Esophagus squamous epithelium (tissue), 5 donors: ENCODE measurements around the gene ASCL5. TPM values are rescaled to one million over a fixed set of nuclear protein-coding genes. Genes with fewer than 3 reads are reported as not detected.
A peak's percentile ranks its signal among the peaks of the same experiment; 100 is the strongest.

Source experiments
- DNase-seq: peaks from one replicate; lab custom pipeline; 2025; lab: John Stamatoyannopoulos, UW
- H3K27ac ChIP-seq, 4 donors: fragments of 200-600 bp; sonication (generic); one replicate each; pipeline ENCODE4 v1.5.1; 2016 to 2019; ENCODE audit warnings: mild to moderate bottlenecking in 1 of 4
- H3K27me3 ChIP-seq, 4 donors: fragments of 200-600 bp; sonication (generic); 1 replicate in 3 of 4; 2 replicates in 1 of 4; pipeline versions ENCODE4 v1.5.1 to v1.6.0; 2017 to 2021; ENCODE audit warnings: antibody characterized with exemption in 1 of 4
- H3K36me3 ChIP-seq, 3 donors: fragments of 200-600 bp; sonication (generic); one replicate each; pipeline ENCODE4 v1.5.1; 2016 to 2019
- H3K4me1 ChIP-seq, 3 donors: fragments of 200-600 bp; sonication (generic); one replicate each; pipeline ENCODE4 v1.5.1; 2017 to 2019
- H3K4me3 ChIP-seq, 4 donors: fragments of 200-600 bp; sonication (generic); 1 replicate in 3 of 4; 2 replicates in 1 of 4; pipeline ENCODE4 v1.5.1; 2016 to 2019; ENCODE audit warnings: mild to moderate bottlenecking in 2 of 4, moderate library complexity in 1 of 4
- H3K9me3 ChIP-seq, 3 donors: fragments of 200-600 bp; sonication (generic); one replicate each; pipeline ENCODE4 v1.5.1; 2016 to 2019
- POLR2A ChIP-seq, 4 donors: fragments of 450-650 bp; IDR thresholded peaks; one replicate each; pipeline ENCODE4 v1.6.1; 2017; ENCODE audit warnings: antibody characterized with exemption in 4 of 4, mild to moderate bottlenecking in 4 of 4, moderate library complexity in 3 of 4
- WGBS, 2 donors: methylation state at CpG; one replicate each; pipeline ENCODE4 v1.1.5; 2018; 5-methylcytosine and 5-hydroxymethylcytosine counted together
- intact Hi-C: fragments of 100-400 bp; cut with DNase I; formaldehyde crosslinking; loops from one replicate; pipeline ENCODE4 v1.15.0; 2022
- total RNA-seq, 4 donors: library from RNA; depleted of rRNA; stranded (reverse); fragments of >200 nt; gene quantifications; one replicate each; pipeline ENCODE4 v1.1.0, GENCODE V29; 2016
- TF ChIP-seq, protein P1 (sequence below), 6 experiments: fragments of 450-650 bp in 4 of 6; fragments of 200-600 bp in 2 of 6; sonication (generic) in 2 of 6; IDR thresholded peaks; one replicate each; pipeline ENCODE4 v1.5.1; 2016 to 2019; ENCODE audit warnings: antibody characterized with exemption in 6 of 6, mild to moderate bottlenecking in 4 of 6, moderate library complexity in 4 of 6
- donor health status: DM: yes; HTN: yes; CAD: no.

Gene ASCL5
- total RNA-seq, 4 donors from 2014 or later: not detected

DNA sequence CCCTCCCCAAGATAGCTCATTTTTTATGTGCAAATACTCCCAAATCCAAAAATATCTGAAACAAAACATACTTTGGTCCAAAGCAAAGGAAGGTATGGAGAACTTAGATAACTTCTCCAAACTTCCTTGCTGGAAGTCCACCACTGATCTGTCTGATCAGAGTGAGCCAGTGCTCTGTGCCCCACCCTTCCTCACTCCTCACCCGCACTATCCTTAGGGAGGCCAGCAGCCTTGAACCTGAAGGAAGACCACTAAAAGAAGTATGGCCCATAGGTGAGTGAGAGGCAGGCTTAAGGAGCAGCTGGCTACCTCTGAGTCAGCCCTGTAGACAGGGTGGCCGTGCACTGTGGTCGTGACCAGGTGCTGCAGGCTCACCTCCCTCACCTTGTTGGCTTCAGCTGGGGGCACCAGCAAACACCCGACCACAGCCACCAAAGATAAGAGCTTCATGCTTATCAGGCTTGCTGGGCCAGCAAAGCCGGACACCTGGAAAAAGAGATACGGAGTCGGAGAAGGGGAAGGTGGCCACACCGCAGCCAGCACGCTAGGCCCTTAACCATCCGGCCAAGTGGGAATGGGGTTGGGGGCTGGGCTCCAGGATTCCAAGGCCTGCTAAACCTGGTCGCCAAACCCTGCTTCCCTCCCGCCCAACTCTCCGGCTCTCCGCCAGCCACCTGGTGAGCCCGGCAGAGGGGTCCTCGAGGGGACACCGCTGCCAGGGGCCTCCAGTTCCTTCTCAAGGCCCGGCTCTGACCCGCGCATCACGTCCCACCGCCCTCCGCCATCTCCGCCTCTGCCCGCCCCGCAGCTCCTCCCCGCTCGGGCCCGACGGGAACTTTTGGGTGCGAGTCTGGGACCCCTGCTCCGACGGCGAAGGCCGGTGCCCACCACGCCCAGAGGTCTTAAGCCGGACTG lies 26.7 kb upstream of the ASCL5 start:
- TF ChIP-seq, protein P1, sequence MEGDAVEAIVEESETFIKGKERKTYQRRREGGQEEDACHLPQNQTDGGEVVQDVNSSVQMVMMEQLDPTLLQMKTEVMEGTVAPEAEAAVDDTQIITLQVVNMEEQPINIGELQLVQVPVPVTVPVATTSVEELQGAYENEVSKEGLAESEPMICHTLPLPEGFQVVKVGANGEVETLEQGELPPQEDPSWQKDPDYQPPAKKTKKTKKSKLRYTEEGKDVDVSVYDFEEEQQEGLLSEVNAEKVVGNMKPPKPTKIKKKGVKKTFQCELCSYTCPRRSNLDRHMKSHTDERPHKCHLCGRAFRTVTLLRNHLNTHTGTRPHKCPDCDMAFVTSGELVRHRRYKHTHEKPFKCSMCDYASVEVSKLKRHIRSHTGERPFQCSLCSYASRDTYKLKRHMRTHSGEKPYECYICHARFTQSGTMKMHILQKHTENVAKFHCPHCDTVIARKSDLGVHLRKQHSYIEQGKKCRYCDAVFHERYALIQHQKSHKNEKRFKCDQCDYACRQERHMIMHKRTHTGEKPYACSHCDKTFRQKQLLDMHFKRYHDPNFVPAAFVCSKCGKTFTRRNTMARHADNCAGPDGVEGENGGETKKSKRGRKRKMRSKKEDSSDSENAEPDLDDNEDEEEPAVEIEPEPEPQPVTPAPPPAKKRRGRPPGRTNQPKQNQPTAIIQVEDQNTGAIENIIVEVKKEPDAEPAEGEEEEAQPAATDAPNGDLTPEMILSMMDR (IDR thresholded peaks at IDR 0.05): no peak
- no peak for TF ChIP-seq POLR2A (IDR thresholded peaks at IDR 0.05)
- intact Hi-C loops: no loop called here
- no peak for DNase-seq
- WGBS, 2 donors: 10% methylated on average over 8 to 13 of the region's 37 CpGs
- Histone ChIP-seq H3K4me1 (peaks cover 13 to 25% (median 15%) of the 10 kb centered on the region in 3 donors), H3K36me3 (peaks cover 0 to 35% (median 0%) of the 10 kb centered on the region in 3 donors), H3K27me3 (peaks cover 0 to 22% (median 0%) of the 10 kb centered on the region in 4 donors), H3K27ac (peak overlapping the region; percentile 75 to 81 (median 81)), H3K4me3 (peak overlapping the region; percentile 76 to 96 (median 82)), H3K9me3 (no peaks in the 10 kb centered on the region)

DNA sequence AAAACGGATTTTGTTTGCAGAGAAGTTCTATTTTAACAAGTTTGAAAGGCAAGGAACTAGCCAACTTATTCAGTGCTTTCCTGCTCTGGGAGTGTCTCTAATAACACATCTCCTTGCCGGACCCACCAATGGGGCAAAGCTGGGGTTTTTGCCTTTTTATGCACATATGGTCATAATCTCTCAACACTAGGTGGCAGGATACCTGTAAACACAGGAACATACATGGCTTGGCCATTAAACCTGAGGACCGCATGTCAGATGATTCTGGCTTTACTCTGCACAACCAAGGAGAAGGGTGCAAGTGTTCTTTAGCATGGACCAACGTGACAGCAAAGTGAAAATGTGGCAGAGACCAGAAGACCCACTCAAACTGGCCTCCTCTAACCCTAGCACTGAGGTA lies 22.4 kb upstream of the ASCL5 start:
- 65 to 68% methylated on average over 3 to 4 of the region's 4 CpGs for WGBS, 2 donors
- Histone ChIP-seq H3K27ac (no peak overlapping the region), H3K4me3 (no peak overlapping the region), H3K9me3 (no peaks in the 10 kb centered on the region), H3K27me3 (no peaks in the 10 kb centered on the region), H3K4me1 (peaks cover 11 to 16% (median 11%) of the 10 kb centered on the region in 3 donors), H3K36me3 (peaks cover 0 to 78% (median 9%) of the 10 kb centered on the region in 3 donors)
- TF ChIP-seq POLR2A (IDR thresholded peaks at IDR 0.05): no peak
- TF ChIP-seq, protein P1 (IDR thresholded peaks at IDR 0.05): peak in 5 of 6 experiments; percentile 18 to 50 (median 19)
- intact Hi-C loops: no loop called here
- no peak for DNase-seq

DNA sequence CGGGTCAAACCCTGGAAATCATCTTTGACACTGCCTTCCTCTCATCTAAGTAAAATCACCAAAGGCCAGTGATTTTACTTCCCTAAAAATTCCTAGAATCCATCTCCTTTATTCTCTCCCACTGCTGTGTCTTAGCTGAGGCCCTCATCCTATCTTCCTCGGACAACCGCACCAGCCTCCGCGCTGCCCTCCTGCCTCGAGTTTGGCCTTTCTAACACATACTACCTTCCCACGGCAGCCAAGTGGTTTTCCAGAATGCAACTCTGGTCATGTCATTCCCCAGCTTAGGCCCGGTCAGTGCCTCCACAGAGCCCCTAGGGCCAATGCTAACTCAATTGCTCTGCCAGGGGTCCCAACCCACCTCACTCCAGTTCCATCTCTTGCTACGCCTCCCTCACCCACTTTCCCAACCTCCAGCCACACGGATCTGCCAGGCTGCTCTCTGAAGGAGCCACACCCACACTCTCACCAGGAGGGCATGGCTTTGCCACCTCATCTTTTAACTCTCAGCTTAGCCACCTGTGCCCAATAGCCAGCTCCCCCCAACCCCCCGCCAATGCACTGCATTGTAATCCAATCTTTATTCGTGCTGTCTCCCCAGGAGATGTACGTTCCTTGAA lies 20.5 kb upstream of the ASCL5 start:
- 85 to 92% methylated on average over 12 of the region's 13 CpGs for WGBS, 2 donors
- intact Hi-C loops: no loop called here

DNA sequence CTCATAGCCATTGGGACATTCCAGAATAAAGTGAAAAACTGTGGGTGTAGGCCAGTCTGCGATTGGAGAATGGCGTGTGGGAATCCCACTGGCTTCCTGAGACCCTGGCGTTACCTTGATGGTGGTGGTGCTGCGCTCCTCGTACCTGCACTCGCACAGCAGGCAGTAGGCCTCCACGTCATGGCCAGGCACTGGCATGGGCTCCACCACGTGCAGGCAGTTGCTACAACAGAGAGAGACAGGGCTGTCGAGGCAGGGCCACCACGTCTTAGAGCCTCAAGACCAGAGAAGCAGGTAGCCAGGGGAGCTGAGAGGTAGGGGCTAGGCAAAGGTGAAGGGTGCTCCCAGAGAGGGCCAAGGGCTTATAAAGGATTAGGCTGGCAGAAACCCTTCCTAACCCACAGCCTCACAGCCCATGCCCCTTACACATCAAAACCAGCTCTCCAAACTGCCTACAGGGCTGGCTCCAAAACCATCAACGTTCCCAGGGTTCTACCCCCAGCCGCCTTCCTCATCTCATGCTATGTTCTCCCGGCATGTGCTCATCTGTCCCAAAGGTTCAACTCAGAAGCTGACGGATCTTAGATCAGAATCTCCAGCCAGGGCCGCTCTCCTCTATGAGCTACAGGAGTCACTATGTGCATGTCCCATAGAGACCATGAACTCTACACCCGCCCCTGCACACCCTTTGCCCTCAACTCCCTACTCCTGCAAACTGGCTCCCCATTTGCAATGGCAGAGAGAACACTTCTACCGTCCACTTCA lies 19.8 kb upstream of the ASCL5 start:
- intact Hi-C loops: no loop called here
- no peak for DNase-seq
- Histone ChIP-seq H3K36me3 (peaks cover 0 to 98% (median 21%) of the 10 kb centered on the region in 3 donors), H3K27ac (no peak overlapping the region), H3K27me3 (peaks cover 0 to 3% (median 0%) of the 10 kb centered on the region in 4 donors), H3K9me3 (no peaks in the 10 kb centered on the region), H3K4me3 (no peak overlapping the region), H3K4me1 (peaks cover 0 to 14% (median 0%) of the 10 kb centered on the region in 3 donors)
- 86 to 94% methylated on average over 7 to 16 of the region's 17 CpGs for WGBS, 2 donors
- no peak for TF ChIP-seq POLR2A (IDR thresholded peaks at IDR 0.05)

More for the DNA sequence above, 20.5 kb upstream of the ASCL5 start:
- peaks cover 0 to 7% (median 0%) of the 10 kb centered on the region in 3 donors for H3K4me1 ChIP-seq
- H3K9me3 ChIP-seq: no peaks in the 10 kb centered on the region
- DNase-seq: no peak
- no peak overlapping the region for H3K4me3 ChIP-seq
- H3K36me3 ChIP-seq: peaks cover 0 to 97% (median 17%) of the 10 kb centered on the region in 3 donors
- H3K27ac ChIP-seq: no peak overlapping the region
- peaks cover 0 to 3% (median 0%) of the 10 kb centered on the region in 4 donors for H3K27me3 ChIP-seq
- no peak for TF ChIP-seq POLR2A (IDR thresholded peaks at IDR 0.05)

DNA sequence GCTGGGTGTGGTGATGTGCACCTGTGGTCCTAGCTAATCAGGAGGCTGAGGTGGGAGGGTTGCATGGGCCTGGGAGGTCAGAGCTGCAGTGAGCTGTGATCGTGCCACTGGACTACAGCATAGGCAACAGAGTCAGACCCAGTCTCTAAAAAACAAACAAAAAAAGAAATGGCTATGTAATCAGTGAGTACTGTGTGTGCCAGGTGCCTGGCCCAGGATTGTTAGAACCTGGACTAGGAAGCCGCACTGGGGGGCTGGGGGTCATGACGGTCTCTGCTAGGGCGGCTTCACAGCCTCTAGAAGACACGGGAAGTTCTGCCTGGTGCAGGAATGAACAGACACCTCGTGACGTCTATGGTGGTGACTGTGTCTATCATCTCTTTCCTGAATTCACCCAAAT lies 18.8 kb upstream of the ASCL5 start:
- Histone ChIP-seq H3K27ac (no peak overlapping the region), H3K36me3 (peaks cover 0 to 98% (median 29%) of the 10 kb centered on the region in 3 donors), H3K9me3 (no peaks in the 10 kb centered on the region), H3K4me1 (peaks cover 0 to 24% (median 0%) of the 10 kb centered on the region in 3 donors), H3K27me3 (peaks cover 0 to 3% (median 0%) of the 10 kb centered on the region in 4 donors), H3K4me3 (no peak overlapping the region)
- no peak for DNase-seq
- TF ChIP-seq, protein P1 (IDR thresholded peaks at IDR 0.05): no peak
- TF ChIP-seq POLR2A (IDR thresholded peaks at IDR 0.05): no peak
- intact Hi-C loops: no loop called here
- 79 to 90% methylated on average over 7 of the region's 7 CpGs for WGBS, 2 donors
